GM19438 (cell line): ENCODE results near the gene GPR87.
A peak's percentile ranks its signal among the peaks of the same experiment; 100 is the strongest.

Experiments used
- ATAC-seq: cut with Tn5 transposase; IDR thresholded peaks from one replicate; pipeline ENCODE4 v1.9.1; 2021; ENCODE audit warnings: low read depth; ENCODE audit not compliant: unreplicated experiment

The GPR87 gene

GRCh38 chr3:151285940-151286339, 30.7 kb downstream of the GPR87 start:
- ATAC-seq = no peak

GRCh38 chr3:151283907-151284461, 32.6 kb downstream of the GPR87 start:
- ATAC-seq = no peak

- ATAC-seq = no peak
These were observed 33.2 kb downstream of the GPR87 start for GRCh38 chr3:151283387-151283786.

GRCh38 chr3:151282921-151283320, 33.7 kb downstream of the GPR87 start:
- ATAC-seq = no peak

GRCh38 chr3:151281671-151282324, 34.8 kb downstream of the GPR87 start:
- ATAC-seq = no peak

- no peak for ATAC-seq
These were observed 38.4 kb downstream of the GPR87 start, which contains the start of gene P2RY14 for GRCh38 chr3:151278230-151278629. TSS of gene P2RY14 (minus strand) at chr3:151278542. CDS start at chr3:151214316, 64,226 bp downstream.

GRCh38 chr3:151276687-151277042, 40.0 kb downstream of the GPR87 start:
- no peak for ATAC-seq

GRCh38 chr3:151276038-151276686, 40.5 kb downstream of the GPR87 start:
- ATAC-seq = no peak

GRCh38 chr3:151275091-151275490, 41.5 kb downstream of the GPR87 start:
- ATAC-seq = no peak

GRCh38 chr3:151269631-151270030, 47.0 kb downstream of the GPR87 start:
- no peak for ATAC-seq

- peak; percentile 67 for ATAC-seq
These were observed 48.1 kb downstream of the GPR87 start for GRCh38 chr3:151268267-151269235.

- ATAC-seq = no peak
These were observed 49.6 kb downstream of the GPR87 start for GRCh38 chr3:151267066-151267465.

- peak; percentile 93 for ATAC-seq
These were observed 50.8 kb downstream of the GPR87 start for GRCh38 chr3:151265866-151266265.

GRCh38 chr3:151265166-151265565, 51.5 kb downstream of the GPR87 start:
- ATAC-seq = no peak

GRCh38 chr3:151264605-151265004, 52.0 kb downstream of the GPR87 start:
- ATAC-seq = no peak

- ATAC-seq = no peak
These were observed 53.6 kb downstream of the GPR87 start for GRCh38 chr3:151262871-151263525.

- no peak for ATAC-seq
These were observed 57.0 kb downstream of the GPR87 start for GRCh38 chr3:151259664-151260063.

GRCh38 chr3:151256749-151257148, 59.9 kb downstream of the GPR87 start:
- no peak for ATAC-seq

GRCh38 chr3:151248772-151249337, 67.8 kb downstream of the GPR87 start:
- no peak for ATAC-seq
